Measurements from ENCODE around the gene ARGLU1.

- TF ChIP-seq CTCF (IDR thresholded peaks at IDR 0.05) (no peak), POLR2A (IDR thresholded peaks at IDR 0.05) (no peak)
Observed at GRCh38 chr13:106491928-106492587, 75.9 kb downstream of the ARGLU1 start.

Data from adrenal gland (tissue), 5 donors.